ENCODE results near the gene CCL7.

CCL7 gene

DNA sequence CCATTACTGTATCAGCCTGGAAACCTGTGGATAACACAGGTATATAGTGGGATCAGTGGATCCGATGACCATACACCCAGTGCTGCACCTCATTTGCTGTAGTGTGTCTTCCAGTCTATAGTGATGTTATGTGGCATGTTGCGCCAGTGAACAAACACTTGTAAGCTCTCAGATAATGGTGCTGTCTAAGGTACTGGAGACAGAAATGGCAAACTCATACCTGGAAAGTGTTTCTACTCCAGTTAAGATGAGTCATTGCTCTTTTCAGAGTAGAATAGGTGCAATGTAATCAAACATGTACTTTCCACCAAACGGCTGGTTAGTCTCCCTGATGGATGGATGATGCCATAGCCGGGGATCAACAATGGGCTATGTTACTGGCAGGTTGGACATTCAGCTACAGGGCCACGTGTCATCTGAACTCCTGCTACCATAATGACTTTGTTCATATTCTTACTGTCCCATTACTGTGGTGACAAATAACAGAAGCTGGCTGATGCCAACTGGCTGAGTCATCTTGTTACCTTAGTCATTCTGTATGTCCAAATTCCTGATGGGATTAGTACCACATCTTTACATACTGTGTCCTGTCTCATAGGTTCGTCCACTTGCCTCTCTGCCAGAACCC lies 21.8 kb downstream of the CCL7 start:
- peak; percentile 35 for DNase-seq

- DNase-seq, result no peak
These were observed 29.0 kb downstream of the CCL7 start for GRCh38 chr17:34299027-34299426.

DNA sequence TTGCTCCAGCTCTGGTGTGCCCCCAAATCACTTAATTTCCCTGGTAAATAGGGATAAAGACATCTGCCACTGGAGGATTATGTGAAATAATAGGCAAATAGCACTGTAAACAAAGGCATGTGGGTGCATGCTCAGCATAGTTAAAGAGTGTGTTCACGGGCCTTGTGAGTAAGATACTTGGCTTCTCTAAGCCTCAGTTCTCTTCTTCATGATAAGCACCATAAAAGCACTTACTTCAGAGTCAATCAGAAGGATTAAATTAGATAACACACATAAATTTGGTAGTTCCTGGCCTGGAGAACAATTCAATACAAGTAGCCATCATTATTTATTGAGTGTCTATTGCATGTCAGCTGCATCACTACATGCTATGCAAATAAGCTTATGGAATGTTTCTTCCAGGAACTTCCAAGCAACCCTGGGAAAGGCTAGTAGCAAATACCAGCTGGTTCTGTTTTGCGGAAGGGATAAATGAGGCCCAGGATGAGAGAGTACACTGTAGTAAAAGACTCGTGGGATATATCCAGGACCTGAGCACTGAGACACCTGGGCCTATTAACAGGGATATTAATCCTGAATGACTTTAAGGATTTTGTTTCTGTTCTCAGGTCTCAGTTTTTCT lies 30.0 kb downstream of the CCL7 start:
- DNase-seq, result no peak

DNA sequence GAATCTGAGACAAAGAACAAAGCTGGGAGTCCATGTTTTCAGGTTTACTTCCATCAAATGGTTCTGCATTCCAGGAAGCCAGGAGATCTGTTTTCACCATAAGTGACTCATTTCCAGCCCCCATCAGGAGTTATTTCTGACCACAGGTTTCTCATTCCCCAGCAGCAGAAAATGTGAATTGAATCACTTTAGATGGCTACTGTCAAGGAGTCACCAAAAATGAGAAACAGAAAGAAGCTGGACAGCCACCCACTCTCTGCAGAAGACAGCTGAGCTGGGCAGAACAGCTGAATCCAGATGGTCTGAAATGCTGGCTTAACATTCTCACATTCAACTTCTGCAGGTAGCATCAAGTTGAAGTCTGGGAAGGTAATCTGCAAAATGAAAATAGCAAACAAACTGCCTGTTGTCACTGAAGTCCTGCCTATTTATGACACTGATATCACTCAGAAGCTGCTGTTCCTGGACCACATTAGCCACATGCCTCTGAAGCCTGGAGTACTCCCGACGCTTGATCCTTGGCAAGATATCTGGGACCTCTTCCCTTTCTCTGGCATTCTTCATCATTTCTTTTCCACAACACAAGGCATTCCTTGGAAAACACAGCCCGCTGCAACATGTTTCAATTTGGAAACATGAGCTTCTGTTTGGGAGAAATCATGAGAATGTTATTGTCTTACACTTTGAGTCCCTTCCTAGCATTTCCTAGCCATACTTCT lies 30.8 kb downstream of the CCL7 start:
- peak; percentile 46 for DNase-seq

DNA sequence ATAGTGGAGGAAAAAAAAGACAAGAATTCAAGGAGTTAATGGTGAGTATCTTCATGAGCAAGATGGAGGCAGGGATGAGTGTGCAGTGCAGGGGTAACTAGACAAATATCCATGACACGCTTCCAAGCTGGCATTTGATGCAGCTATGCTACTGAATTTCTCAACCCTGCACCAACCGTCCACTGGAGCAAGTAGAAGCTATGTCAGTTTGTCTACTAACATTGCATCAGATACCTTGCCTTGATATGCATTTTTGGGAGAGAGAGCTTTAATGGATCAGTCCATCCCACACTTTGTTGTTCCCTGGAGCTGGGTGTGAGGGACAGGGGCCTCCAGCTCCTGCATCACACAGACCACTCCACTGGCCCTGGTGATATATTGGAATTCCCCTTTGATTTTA lies 32.0 kb downstream of the CCL7 start:
- DNase-seq, result no peak

DNA sequence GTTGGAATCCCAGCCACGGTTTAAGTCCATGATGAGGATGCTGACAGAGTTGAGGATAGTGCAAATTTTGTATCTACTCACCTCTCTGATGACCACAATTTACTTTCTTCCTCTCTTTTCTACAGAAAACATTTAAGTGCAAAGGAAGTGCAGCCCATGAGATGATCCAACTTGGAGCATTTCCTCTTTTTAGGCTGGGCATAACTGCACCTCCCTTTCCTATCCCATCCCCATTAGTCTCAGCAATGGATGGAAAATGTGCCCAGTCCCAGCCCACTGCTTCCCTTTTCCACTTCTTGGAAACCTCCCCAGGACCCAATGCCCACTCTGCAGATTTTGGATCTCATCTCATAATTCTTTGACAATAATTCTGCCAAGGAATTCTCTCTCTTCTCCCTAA lies 32.6 kb downstream of the CCL7 start:
- DNase-seq, result no peak

GRCh38 chr17:34303606-34304005 lies 33.6 kb downstream of the CCL7 start:
- DNase-seq, result no peak

DNA sequence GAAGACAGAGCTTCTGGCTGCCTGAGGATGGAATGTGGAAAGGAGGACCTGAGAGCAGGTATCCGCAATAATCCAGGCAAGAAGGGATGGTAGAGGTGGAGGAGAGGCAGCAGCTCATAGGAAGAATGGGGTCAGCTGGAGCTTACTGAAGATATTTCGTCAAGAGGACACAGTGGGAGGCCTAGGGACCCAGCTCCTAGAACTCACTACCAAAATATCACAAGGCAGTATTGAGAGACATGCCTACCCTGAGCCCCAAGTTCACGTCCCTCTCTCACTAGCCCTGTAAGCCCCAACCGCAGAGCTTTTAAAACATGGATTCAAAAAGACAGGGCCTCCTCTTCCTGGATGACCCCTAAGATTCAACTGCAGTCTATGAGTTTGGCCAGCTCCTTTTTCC lies 35.0 kb downstream of the CCL7 start:
- DNase-seq, result no peak

GRCh38 chr17:34305606-34306005 lies 35.6 kb downstream of the CCL7 start:
- no peak for DNase-seq

DNA sequence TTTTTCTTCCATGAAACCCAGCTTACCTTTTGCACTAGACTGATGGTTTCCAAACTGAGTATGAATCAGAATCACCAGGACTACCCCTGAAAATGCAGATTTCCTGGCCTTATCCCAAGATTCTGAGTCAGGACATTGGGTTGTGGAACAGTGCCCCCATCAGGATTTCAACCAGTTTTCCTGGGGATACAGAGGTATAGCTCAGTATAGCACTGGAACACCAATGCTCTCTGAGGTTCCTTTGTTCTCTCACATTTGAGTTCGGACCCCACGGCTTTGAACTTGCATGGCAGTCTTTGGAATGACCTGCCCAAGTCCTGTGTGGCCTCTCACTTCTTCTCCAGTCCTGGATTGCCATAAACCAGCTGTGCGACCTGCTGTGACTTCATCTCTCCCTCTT lies 36.4 kb downstream of the CCL7 start:
- DNase-seq, result no peak

GRCh38 chr17:34307110-34307509 lies 37.1 kb downstream of the CCL7 start:
- DNase-seq, result peak; percentile 28

- DNase-seq, result no peak
These were observed 38.4 kb downstream of the CCL7 start for GRCh38 chr17:34308371-34308770.

DNA sequence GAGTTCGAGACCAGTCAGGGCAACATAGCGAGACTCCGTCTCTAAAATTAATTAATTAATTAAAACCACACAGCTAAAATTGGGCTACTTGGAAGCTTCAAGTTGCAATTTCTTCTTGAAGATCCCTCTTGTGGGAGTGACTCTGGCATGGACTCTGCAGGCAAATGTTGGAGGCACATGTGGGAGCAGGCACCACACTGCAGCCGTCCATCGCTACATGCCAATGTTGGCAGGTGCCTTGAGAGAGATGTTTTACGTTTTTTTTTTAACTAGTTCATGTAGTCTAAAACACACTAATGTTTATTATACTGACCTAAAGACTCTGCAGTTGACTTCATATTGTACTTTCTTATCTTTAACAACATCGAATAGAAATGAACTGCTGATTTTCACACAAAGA lies 41.3 kb downstream of the CCL7 start:
- DNase-seq, result no peak

DNA sequence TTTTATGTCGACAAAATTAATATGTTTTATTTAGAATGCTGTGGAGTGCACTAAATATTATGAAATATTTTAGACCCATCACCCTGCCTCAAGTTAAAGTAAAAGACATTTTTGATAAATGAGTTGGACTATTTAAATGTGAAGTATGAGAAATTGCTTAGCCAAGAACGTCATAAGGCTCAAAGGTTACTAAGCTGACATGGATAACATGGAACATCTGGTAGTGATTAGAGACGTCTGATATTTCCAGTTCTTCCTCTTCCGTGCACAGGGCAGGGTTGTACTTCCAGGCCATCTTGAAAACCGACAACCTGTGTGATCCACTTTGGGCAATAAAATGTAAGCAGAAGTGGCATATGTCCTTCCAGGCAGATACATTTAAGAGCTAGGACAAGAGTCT lies 42.1 kb downstream of the CCL7 start:
- DNase-seq, result no peak

DNA sequence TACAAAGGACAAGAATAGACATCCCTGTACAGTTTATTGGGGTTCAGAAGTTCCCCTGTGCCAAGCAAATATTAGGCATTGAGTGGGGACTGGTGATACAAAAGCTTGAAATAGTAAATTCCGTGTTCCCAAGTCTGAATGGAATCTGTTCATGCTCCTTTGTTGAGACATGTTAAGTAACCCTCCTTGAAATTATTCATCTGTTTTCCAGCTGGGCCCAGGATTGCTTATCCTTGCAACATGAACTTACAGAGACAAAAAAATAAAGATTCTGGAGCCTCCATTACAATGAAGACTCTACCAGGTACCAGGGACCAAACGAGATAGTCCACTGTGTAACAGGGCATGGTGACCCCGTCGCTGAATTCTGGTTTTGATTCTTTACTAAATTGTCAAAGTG lies 43.1 kb downstream of the CCL7 start:
- no peak for DNase-seq

DNA sequence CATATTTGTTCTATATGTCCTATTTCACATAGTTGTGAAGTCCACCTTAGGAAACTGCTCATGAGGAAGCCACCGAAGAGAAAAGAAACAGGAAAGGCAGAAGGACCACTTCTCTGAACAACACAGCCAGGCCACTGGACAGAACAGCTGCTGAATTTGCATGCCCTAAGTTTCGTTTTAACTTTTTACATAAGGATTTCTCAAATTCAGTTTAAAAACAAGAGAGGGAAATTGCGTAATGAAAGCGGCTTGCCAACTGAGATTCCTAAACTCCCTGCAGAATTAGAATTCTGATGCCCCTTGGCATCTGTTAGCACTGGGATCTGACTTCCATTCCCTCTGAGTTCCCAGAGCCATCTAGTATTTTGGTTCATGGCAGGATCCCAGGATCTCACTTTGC lies 44.3 kb downstream of the CCL7 start:
- no peak for DNase-seq

- peak; percentile 5 for DNase-seq
These were observed 48.5 kb downstream of the CCL7 start for GRCh38 chr17:34318474-34318873.

DNA sequence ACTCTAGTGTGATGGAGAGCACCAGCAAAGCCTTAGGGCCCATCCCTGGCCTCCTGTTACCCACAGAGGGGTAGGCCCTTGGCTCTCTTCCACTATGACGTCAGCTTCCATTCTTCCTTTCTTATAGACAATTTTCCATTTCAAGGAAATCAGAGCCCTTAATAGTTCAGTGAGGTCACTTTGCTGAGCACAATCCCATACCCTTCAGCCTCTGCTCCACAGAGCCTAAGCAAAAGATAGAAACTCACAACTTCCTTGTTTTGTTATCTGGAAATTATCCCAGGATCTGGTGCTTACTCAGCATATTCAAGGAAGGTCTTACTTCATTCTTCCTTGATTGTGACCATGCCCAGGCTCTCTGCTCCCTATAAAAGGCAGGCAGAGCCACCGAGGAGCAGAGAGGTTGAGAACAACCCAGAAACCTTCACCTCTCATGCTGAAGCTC lies 49.0 kb downstream of the CCL7 start, which contains the start of gene CCL8:
CCL8 (plus strand) TSS at position 397 of the 445 bp plus-strand sequence. CDS start 67 bp downstream, outside the sequence.
- no peak for DNase-seq
